GM21447 (cell line): ENCODE data around the gene BBOF1.
"Not testable (repeated sequence)": the region's sequence is repeated elsewhere in the genome, so short reads cannot be mapped to it uniquely, and the experiment has no call there.

Experiments used
- ATAC-seq: cut with Tn5 transposase; IDR thresholded peaks from one replicate; pipeline ENCODE4 v1.9.1; 2021; ENCODE audit not compliant: unreplicated experiment

The BBOF1 gene

DNA sequence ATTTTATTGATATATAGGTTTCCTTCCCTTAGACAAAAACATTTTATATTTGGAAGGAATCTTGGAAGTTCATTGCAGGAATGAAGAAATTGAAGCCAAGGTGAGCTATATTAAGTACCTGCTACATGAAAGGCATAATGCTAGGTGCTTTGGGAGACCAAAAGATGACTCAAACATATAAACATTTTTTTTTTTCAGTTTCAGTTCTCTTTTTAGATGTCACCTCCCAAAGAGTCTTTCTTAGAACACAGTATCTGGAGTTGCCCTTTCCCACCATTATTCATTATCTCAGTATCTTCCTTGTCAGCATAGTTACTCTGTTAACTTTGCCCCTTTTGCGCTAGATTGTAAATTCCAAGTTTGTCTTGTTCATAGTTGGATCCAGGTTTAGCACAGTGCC, 66.7 kb downstream of the BBOF1 start:
- ATAC-seq, result no peak

DNA sequence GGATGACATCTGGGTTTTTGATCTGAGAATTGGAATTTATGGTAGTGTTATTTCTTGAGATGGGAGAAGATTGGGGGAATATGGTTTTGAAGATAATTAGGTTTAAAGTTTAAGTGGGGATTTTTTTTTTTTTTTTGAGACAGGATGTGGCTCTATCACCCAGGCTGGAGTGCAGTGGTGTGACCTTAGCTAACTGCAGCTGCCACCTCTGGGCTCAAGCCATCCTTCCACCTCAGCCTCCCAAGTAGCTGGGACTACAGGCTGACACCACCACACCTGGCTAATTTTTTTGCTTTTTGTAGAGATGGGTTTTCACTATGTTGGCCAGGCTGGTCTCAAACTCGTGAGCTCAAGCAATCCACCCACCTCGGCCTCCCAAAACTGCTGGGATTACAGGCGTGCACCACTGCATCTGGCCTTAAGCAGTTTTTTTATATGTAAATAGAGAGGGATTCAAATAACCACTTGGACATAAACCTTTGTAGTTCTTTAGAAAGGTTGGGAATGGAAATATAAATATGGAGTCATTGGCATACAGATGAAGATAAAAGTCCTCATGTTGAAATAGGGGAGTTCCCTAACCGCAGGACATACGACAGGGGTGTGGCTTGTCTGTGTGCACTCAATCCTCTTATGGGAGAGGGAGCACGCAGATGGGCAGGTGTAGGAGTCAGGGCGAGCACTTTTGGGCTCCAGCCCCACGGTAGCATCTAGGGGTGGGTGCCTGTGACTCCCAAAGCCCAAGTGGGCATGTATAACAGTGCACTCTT, 70.3 kb downstream of the BBOF1 start:
- ATAC-seq, result no peak

DNA sequence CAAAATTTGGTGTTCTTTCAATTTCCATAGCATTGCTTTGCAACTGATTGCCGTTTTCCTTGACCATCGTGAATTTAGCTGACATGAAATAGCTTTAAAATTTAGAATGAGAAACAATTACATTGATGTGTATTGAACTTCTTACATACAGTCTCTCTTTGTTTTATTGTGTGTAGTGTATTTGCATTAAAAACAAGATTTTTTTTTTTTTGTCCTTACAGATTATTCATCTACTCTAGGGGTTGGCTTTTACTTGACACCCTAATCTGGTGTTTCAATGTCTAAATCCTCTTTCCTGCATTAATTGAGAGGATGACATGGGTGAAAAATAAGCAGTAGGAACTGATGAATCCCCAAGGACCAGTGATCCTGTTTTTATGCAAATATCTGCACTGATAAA, 86.2 kb downstream of the BBOF1 start:
- no peak for ATAC-seq

DNA sequence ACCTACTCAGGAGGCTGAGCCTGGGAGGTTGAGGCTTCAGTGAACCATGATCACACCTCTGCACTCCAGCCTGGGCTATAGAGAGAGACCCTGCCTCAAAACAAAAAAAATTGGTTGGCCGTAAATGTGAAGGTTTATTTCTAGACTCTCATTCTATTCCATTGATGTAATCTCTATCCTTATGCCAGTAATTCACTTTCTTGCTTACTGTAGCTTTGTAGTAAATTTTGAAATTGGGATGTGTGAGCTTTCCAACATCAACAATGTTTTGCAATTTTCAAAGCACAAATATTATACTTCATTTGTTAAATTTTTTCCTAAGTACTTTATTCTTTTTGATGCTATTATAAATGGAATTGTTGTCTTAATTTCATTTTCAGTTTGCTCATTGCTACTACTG, 90.2 kb downstream of the BBOF1 start:
- no peak for ATAC-seq

DNA sequence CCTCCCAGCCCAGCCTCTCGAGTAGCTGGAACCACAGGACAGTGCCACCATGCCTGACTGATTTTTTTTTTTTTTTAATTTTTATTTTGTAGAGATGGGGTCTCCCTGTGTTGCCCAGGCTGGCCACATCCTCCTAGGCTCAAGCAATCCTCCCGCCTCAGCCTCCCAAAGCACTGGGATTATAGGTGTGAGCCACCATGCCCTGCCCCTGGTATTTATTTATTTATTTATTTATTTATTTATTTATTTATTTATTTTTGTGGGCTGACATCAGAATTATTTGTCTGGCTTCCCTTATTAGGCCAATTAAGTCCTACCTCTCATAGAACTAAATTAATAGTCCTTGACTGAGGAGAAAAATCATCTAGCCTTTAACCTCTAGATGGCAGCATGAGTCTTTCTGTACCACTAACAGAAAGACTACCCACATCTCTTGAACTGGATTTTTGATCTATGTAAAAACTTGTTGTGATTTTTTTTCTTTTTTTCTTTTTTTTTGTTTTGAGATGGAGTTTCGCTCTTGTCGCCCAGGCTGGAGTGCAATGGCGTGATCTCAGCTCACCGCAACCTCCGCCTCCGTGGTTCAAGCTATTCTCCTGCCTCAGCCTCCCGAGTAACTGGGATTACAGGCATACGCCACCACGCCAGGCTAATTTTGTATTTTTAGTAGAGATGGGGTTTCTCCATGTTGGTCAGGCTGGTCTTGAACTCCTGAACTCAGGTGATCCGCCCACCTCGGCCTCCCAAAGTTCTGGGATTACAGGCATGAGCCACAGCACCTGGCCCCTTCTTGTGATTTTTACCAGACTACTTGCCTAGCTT, 92.5 kb downstream of the BBOF1 start:
- ATAC-seq, result not testable (repeated sequence)
